HEK293T (cell line): ENCODE results near the gene TJP2.

Experiments used
- CTCF ChIA-PET: fragments of 350-600 bp; formaldehyde crosslinking; extraction: SDS; loops from one replicate; lab custom pipeline; 2021; ENCODE audit warnings: antibody characterized with exemption, inconsistent platforms; lab: Yijun Ruan, JAX
- POLR2A ChIA-PET: fragments of 350-600 bp; formaldehyde crosslinking; extraction: SDS; loops from one replicate; lab custom pipeline; 2020; ENCODE audit warnings: antibody characterized with exemption, inconsistent platforms; lab: Yijun Ruan, JAX
- DNase-seq: peaks from one replicate; pipeline ENCODE4 v3.0.0; 2012; ENCODE audit warnings: mixed read lengths; ENCODE audit errors: extremely low spot score
- ARNT ChIP-seq: fragments of 450-650 bp; IDR thresholded peaks from 2 replicates; pipeline ENCODE4 v1.6.1; 2017; ENCODE audit warnings: mild to moderate bottlenecking
- BHLHE40 ChIP-seq: fragments of 450-650 bp; IDR thresholded peaks from 2 replicates; pipeline ENCODE4 v1.6.1; 2016; ENCODE audit warnings: mild to moderate bottlenecking, moderate library complexity, borderline replicate concordance
- CTBP1 ChIP-seq: fragments of 450-650 bp; IDR thresholded peaks from 2 replicates; pipeline ENCODE4 v1.6.1; 2016; ENCODE audit warnings: borderline replicate concordance
- ELF4 ChIP-seq: fragments of 450-650 bp; IDR thresholded peaks from 2 replicates; pipeline ENCODE4 v1.6.1; 2017; ENCODE audit warnings: antibody characterized with exemption
- FOXA1 ChIP-seq: fragments of 450-650 bp; IDR thresholded peaks from 2 replicates; pipeline ENCODE4 v1.6.1; 2016; ENCODE audit warnings: mild to moderate bottlenecking
- FOXK2 ChIP-seq: fragments of 450-650 bp; IDR thresholded peaks from 2 replicates; pipeline ENCODE4 v1.6.1; 2016; ENCODE audit warnings: mild to moderate bottlenecking
- FOXM1 ChIP-seq: fragments of 450-650 bp; IDR thresholded peaks from 2 replicates; pipeline ENCODE4 v1.6.1; 2017; ENCODE audit warnings: mild to moderate bottlenecking, borderline replicate concordance
- HDGF ChIP-seq: fragments of 450-650 bp; IDR thresholded peaks from 2 replicates; pipeline ENCODE4 v1.6.1; 2017; ENCODE audit warnings: antibody characterized with exemption, borderline replicate concordance
- L3MBTL2 ChIP-seq: fragments of 450-650 bp; conservative IDR thresholded peaks from 2 replicates; pipeline ENCODE4 v1.6.1; 2016; ENCODE audit warnings: mild to moderate bottlenecking
- LEF1 ChIP-seq: fragments of 450-650 bp; IDR thresholded peaks from 2 replicates; pipeline ENCODE4 v1.6.1; 2017; ENCODE audit warnings: mild to moderate bottlenecking, borderline replicate concordance
- NFRKB ChIP-seq: fragments of 450-650 bp; IDR thresholded peaks from 2 replicates; pipeline ENCODE4 v1.6.1; 2016; ENCODE audit warnings: mild to moderate bottlenecking, moderate library complexity
- PKNOX1 ChIP-seq: fragments of 450-650 bp; IDR thresholded peaks from 2 replicates; pipeline ENCODE4 v1.6.1; 2016
- SP1 ChIP-seq: fragments of 450-650 bp; IDR thresholded peaks from 2 replicates; pipeline ENCODE4 v1.6.1; 2017
- SUZ12 ChIP-seq: fragments of 450-650 bp; IDR thresholded peaks from 2 replicates; pipeline ENCODE4 v1.6.1; 2016; ENCODE audit warnings: mild to moderate bottlenecking
- TARDBP ChIP-seq: fragments of 450-650 bp; IDR thresholded peaks from 2 replicates; pipeline ENCODE4 v1.6.1; 2016
- ZNF384 ChIP-seq: fragments of 450-650 bp; IDR thresholded peaks from 2 replicates; pipeline ENCODE4 v1.6.1; 2016

The TJP2 gene

GRCh38 chr9:69243116-69243515 lies 69.0 kb downstream of the TJP2 start:
- no peak for DNase-seq
- TF ChIP-seq NFRKB (no peak), SUZ12 (no peak), ARNT (no peak), SP1 (no peak), TARDBP (no peak), HDGF (no peak), FOXA1 (no peak), ZNF384 (no peak), PKNOX1 (no peak), BHLHE40 (no peak), LEF1 (no peak), ELF4 (no peak), FOXK2 (no peak), L3MBTL2 (no peak), FOXM1 (no peak), CTBP1 (no peak)
- ChIA-PET POLR2A (no interaction called here), CTCF (no interaction called here)

- no peak for DNase-seq
- CTCF ChIA-PET: no interaction called here
- no peak for TF ChIP-seq ZNF384
- TF ChIP-seq HDGF: no peak
- no peak for TF ChIP-seq FOXM1
- TF ChIP-seq ELF4: no peak
- TF ChIP-seq ARNT: no peak
- TF ChIP-seq FOXK2: no peak
- POLR2A ChIA-PET: no interaction called here
These were observed 72.6 kb downstream of the TJP2 start for GRCh38 chr9:69246629-69247028.

DNA sequence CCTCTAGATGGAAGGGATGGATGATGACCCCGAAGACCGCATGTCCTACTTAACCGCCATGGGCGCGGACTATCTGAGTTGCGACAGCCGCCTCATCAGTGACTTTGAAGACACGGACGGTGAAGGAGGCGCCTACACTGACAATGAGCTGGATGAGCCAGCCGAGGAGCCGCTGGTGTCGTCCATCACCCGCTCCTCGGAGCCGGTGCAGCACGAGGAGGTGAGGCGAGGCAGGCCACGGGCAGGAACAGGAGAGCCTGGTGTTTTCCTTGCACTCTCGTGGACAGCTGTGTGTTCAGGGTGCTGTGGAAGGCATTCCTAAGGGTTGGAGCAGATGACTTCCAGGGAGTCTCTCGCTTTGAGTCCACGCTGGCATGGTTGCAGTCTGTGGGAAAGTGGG lies 73.9 kb downstream of the TJP2 start:
- ChIA-PET POLR2A (interaction anchor here (0.5 kb wide), 1 partner anchor 113 kb away, joined by 3 read pairs; no protein-coding TSS in a partner anchor), CTCF (no interaction called here)
- TF ChIP-seq ARNT: no peak
- TF ChIP-seq NFRKB: no peak
- no peak for TF ChIP-seq L3MBTL2
- TF ChIP-seq LEF1: no peak
- TF ChIP-seq TARDBP: no peak
- TF ChIP-seq ELF4: no peak
- no peak for DNase-seq

DNA sequence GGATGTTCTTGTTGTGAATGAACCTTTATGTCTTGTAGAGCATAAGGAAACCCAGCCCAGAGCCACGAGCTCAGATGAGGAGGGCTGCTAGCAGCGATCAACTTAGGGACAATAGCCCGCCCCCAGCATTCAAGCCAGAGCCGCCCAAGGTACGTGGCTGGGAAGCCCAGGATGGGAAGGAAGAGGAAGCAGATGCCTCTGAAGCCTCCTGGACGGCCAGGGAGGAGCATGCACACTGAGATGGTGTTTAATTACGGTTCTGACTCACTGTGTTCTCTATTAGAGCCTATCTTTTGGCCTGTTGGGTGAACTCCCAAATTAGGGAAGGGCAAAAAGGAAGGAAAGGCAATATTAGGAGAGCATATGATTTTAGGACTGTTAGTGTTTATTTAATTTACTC lies 75.3 kb downstream of the TJP2 start:
- DNase-seq: no peak

GRCh38 chr9:69250681-69251080 lies 76.6 kb downstream of the TJP2 start:
- ChIA-PET POLR2A (no interaction called here), CTCF (no interaction called here)
- no peak for DNase-seq
- no peak for TF ChIP-seq FOXA1
- no peak for TF ChIP-seq TARDBP
- TF ChIP-seq L3MBTL2: no peak
- no peak for TF ChIP-seq ARNT
- TF ChIP-seq ELF4: no peak
- TF ChIP-seq FOXM1: no peak
- no peak for TF ChIP-seq SP1
- no peak for TF ChIP-seq CTBP1
- no peak for TF ChIP-seq HDGF
- TF ChIP-seq PKNOX1: no peak

More for the DNA sequence above, 75.3 kb downstream of the TJP2 start:
- CTCF ChIA-PET: no interaction called here
- TF ChIP-seq L3MBTL2 (no peak), SUZ12 (no peak), FOXK2 (no peak), FOXM1 (no peak), CTBP1 (no peak), TARDBP (no peak), ZNF384 (no peak), ARNT (no peak), BHLHE40 (no peak), LEF1 (no peak), NFRKB (no peak), FOXA1 (no peak), PKNOX1 (no peak), SP1 (no peak)
- POLR2A ChIA-PET: no interaction called here

DNA sequence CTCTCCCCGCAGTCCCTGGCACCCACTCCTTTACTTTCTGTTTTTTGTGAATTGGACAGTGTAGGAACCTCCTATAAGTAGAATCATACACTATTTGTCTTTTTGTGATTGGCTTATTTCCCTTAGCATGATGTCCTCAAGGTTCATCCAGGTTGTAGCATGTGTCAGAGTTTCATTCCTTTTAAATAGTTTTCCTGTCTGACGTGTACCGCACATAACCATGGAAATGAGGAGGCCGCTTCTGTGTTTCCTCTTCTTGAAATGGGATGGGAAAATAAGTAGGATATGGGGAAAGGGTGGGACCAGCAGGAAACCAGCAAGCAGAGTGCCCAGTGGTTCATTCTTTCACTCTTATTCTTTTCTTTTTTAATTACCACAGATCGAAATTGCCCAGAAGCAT lies 78.4 kb downstream of the TJP2 start:
- ChIA-PET POLR2A (no interaction called here), CTCF (no interaction called here)
- TF ChIP-seq TARDBP: no peak
- no peak for TF ChIP-seq LEF1
- TF ChIP-seq FOXA1: no peak
- TF ChIP-seq HDGF: no peak
- TF ChIP-seq ELF4: no peak
- TF ChIP-seq FOXM1: no peak
- no peak for TF ChIP-seq PKNOX1
- TF ChIP-seq ARNT: no peak
- no peak for TF ChIP-seq SP1
- no peak for TF ChIP-seq L3MBTL2
- no peak for TF ChIP-seq ZNF384

More for the DNA sequence above, 78.4 kb downstream of the TJP2 start:
- no peak for DNase-seq
